ENCODE data around the gene CELF4.

CELF4 gene

GRCh38 chr18:37260367-37261093 lies 305.1 kb downstream of the CELF4 start:
- TF ChIP-seq POLR2AphosphoS5 (IDR thresholded peaks at IDR 0.05; ENCODE audit: borderline replicate concordance, low read depth, low read length) (no peak), EZH2 (IDR thresholded peaks at IDR 0.05) (no peak), FOXP2 (optimal IDR thresholded peaks at IDR 0.05; ENCODE audit: control extremely low read depth, extremely low read length, insufficient read depth) (no peak)
- no peak overlapping the region for H3K9ac ChIP-seq (ENCODE audit: insufficient read length)
- H3K4me3 ChIP-seq, result no peak overlapping the region
- no peaks in the 10 kb centered on the region for H3K9me3 ChIP-seq (ENCODE audit: low read depth, low read length)
- no peak overlapping the region for H3K27ac ChIP-seq
- DNase-seq (ENCODE audit: low read depth, low spot score), result no peak
- no peaks in the 10 kb centered on the region for H3K36me3 ChIP-seq (ENCODE audit: insufficient read depth, low read length)

GRCh38 chr18:37259711-37260110 lies 305.9 kb downstream of the CELF4 start:
- TF ChIP-seq POLR2AphosphoS5 (IDR thresholded peaks at IDR 0.05; ENCODE audit: borderline replicate concordance, low read depth, low read length), result no peak
- no peak for TF ChIP-seq EZH2 (IDR thresholded peaks at IDR 0.05)
- TF ChIP-seq FOXP2 (optimal IDR thresholded peaks at IDR 0.05; ENCODE audit: control extremely low read depth, extremely low read length, insufficient read depth), result no peak
- no peak overlapping the region for H3K4me3 ChIP-seq
- no peak for DNase-seq (ENCODE audit: low read depth, low spot score)
- no peak overlapping the region for H3K9ac ChIP-seq (ENCODE audit: insufficient read length)
- no peaks in the 10 kb centered on the region for H3K9me3 ChIP-seq (ENCODE audit: low read depth, low read length)
- no peak overlapping the region for H3K27ac ChIP-seq
- no peaks in the 10 kb centered on the region for H3K36me3 ChIP-seq (ENCODE audit: insufficient read depth, low read length)

GRCh38 chr18:37258819-37259218 lies 306.8 kb downstream of the CELF4 start:
- DNase-seq (ENCODE audit: low read depth, low spot score), result no peak
- Histone ChIP-seq H3K27ac (no peak overlapping the region), H3K36me3 (ENCODE audit: insufficient read depth, low read length) (no peaks in the 10 kb centered on the region), H3K9ac (ENCODE audit: insufficient read length) (no peak overlapping the region), H3K4me3 (no peak overlapping the region), H3K9me3 (ENCODE audit: low read depth, low read length) (no peaks in the 10 kb centered on the region)
- TF ChIP-seq POLR2AphosphoS5 (IDR thresholded peaks at IDR 0.05; ENCODE audit: borderline replicate concordance, low read depth, low read length), result no peak
- no peak for TF ChIP-seq EZH2 (IDR thresholded peaks at IDR 0.05)
- TF ChIP-seq FOXP2 (optimal IDR thresholded peaks at IDR 0.05; ENCODE audit: control extremely low read depth, extremely low read length, insufficient read depth), result no peak

- no peak for TF ChIP-seq EZH2 (IDR thresholded peaks at IDR 0.05)
- no peaks in the 10 kb centered on the region for H3K36me3 ChIP-seq (ENCODE audit: insufficient read depth, low read length)
Measured at GRCh38 chr18:37258131-37258530, 307.5 kb downstream of the CELF4 start.

GRCh38 chr18:37254973-37255372 lies 310.6 kb downstream of the CELF4 start:
- TF ChIP-seq EZH2 (IDR thresholded peaks at IDR 0.05), result no peak
- no peak for TF ChIP-seq POLR2AphosphoS5 (IDR thresholded peaks at IDR 0.05; ENCODE audit: borderline replicate concordance, low read depth, low read length)
- no peak for TF ChIP-seq FOXP2 (optimal IDR thresholded peaks at IDR 0.05; ENCODE audit: control extremely low read depth, extremely low read length, insufficient read depth)
- DNase-seq (ENCODE audit: low read depth, low spot score), result no peak
- no peak overlapping the region for H3K4me3 ChIP-seq
- no peak overlapping the region for H3K27ac ChIP-seq
- H3K36me3 ChIP-seq (ENCODE audit: insufficient read depth, low read length), result no peaks in the 10 kb centered on the region
- H3K9me3 ChIP-seq (ENCODE audit: low read depth, low read length), result no peaks in the 10 kb centered on the region
- H3K9ac ChIP-seq (ENCODE audit: insufficient read length), result no peak overlapping the region

More at GRCh38 chr18:37258131-37258530, 307.5 kb downstream of the CELF4 start:
- no peak overlapping the region for H3K9ac ChIP-seq (ENCODE audit: insufficient read length)
- H3K27ac ChIP-seq, result no peak overlapping the region
- DNase-seq (ENCODE audit: low read depth, low spot score), result no peak
- no peak overlapping the region for H3K4me3 ChIP-seq
- no peaks in the 10 kb centered on the region for H3K9me3 ChIP-seq (ENCODE audit: low read depth, low read length)

- no peaks in the 10 kb centered on the region for H3K36me3 ChIP-seq (ENCODE audit: insufficient read depth, low read length)
- no peak overlapping the region for H3K9ac ChIP-seq (ENCODE audit: insufficient read length)
- no peak overlapping the region for H3K27ac ChIP-seq
- H3K4me3 ChIP-seq, result peak overlapping the region; percentile 53
- TF ChIP-seq POLR2AphosphoS5 (IDR thresholded peaks at IDR 0.05; ENCODE audit: borderline replicate concordance, low read depth, low read length) (no peak), EZH2 (IDR thresholded peaks at IDR 0.05) (no peak), FOXP2 (optimal IDR thresholded peaks at IDR 0.05; ENCODE audit: control extremely low read depth, extremely low read length, insufficient read depth) (no peak)
- no peak for DNase-seq (ENCODE audit: low read depth, low spot score)
- H3K9me3 ChIP-seq (ENCODE audit: low read depth, low read length), result no peaks in the 10 kb centered on the region
Measured at GRCh38 chr18:37254236-37254754, 311.3 kb downstream of the CELF4 start.

- H3K27ac ChIP-seq, result no peak overlapping the region
- H3K9me3 ChIP-seq (ENCODE audit: low read depth, low read length), result no peaks in the 10 kb centered on the region
- no peak for DNase-seq (ENCODE audit: low read depth, low spot score)
- peak overlapping the region; percentile 56; the same call in 1 of the 2 replicates for H3K4me3 ChIP-seq
- TF ChIP-seq EZH2 (IDR thresholded peaks at IDR 0.05), result no peak
- no peak overlapping the region for H3K9ac ChIP-seq (ENCODE audit: insufficient read length)
- H3K36me3 ChIP-seq (ENCODE audit: insufficient read depth, low read length), result no peaks in the 10 kb centered on the region
Measured at GRCh38 chr18:37253394-37254235, 312.0 kb downstream of the CELF4 start.

- Histone ChIP-seq H3K27ac (no peak overlapping the region), H3K9ac (ENCODE audit: insufficient read length) (no peak overlapping the region), H3K9me3 (ENCODE audit: low read depth, low read length) (no peaks in the 10 kb centered on the region), H3K4me3 (no peak overlapping the region), H3K36me3 (ENCODE audit: insufficient read depth, low read length) (no peaks in the 10 kb centered on the region)
- TF ChIP-seq EZH2 (IDR thresholded peaks at IDR 0.05) (no peak), POLR2AphosphoS5 (IDR thresholded peaks at IDR 0.05; ENCODE audit: borderline replicate concordance, low read depth, low read length) (no peak), FOXP2 (optimal IDR thresholded peaks at IDR 0.05; ENCODE audit: control extremely low read depth, extremely low read length, insufficient read depth) (no peak)
- DNase-seq (ENCODE audit: low read depth, low spot score), result no peak
Measured at GRCh38 chr18:37252854-37253393, 312.7 kb downstream of the CELF4 start.

Data from SK-N-MC (cell line).